NOMO-1 (cell line): ENCODE measurements around the gene SPG21.
"Not testable (repeated sequence)": the region's sequence is repeated elsewhere in the genome, so short reads cannot be mapped to it uniquely, and the experiment has no call there.

Experiments
- DNase-seq, 2 experiments: peaks; one replicate each; lab custom pipeline; 2025; ENCODE audit not compliant: unreplicated experiment in 2 of 2; lab: John Stamatoyannopoulos, UW

Gene SPG21

DNA sequence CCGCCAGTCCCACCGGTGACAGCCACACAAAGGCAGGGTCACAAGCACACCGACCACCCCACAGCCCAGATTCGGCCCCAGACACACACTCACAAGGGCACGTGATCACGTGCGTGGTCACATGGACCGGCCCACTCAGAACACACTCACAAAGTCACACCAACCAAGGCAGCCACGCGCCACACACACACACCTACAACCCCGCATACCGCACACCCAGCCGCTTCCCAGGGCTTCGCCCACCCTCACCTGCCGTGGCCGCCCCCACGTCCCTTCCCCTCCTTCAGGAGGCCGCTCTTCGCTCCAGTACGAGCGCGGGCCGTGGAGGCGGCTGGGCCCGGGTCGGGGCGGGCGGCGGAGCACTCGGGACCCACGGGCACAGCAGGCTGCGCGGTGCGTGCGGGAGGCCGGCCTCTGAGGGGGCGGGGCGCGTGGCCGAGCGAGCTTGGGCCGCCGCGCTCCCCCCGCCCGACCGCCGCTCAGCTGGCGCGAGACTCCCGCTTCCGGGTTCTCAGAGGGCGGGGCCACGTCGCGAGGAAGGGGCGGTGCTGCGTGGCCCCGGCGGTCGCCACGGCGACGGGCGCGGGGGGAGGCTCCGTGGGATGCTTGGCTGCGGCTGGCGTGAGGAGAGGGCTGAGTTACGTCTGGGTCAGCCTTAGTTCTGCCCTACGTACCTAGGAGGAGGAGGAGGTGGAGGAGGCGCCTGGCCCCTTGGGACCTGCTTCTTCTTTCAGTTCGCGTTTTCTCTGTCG lies at the start of gene SPG21:
TSS of gene SPG21 (minus strand) at position 499 of the 752 bp plus-strand sequence. CDS start 6,345 bp downstream, outside the sequence.
- peak; percentile 93 to 95 for DNase-seq

DNA sequence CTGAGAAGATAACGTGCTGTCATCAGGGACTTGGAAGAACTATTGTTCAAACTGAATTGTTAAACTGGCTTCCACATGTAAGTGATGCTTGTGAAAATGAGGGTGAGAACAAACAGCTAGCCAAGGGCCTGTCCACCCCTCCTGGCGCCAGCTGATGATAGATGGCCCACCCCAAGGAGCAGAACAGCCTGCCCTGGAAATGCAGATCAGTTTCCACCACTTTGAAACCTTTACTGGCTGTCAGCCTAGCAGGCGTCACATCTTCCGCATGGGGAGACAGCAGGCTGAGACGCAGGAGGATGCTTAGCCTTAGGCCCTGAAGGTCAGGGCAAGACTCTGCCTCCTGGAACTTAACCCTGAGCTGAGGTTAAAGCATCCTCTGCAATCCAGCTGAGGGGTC lies 49.1 kb upstream of the SPG21 start:
- no peak for DNase-seq

GRCh38 chr15:65038428-65038827 lies 48.7 kb upstream of the SPG21 start:
- DNase-seq: no peak

GRCh38 chr15:65037309-65037708 lies 47.6 kb upstream of the SPG21 start:
- no peak for DNase-seq

- no peak for DNase-seq
Measured at GRCh38 chr15:65034719-65035118, 45.0 kb upstream of the SPG21 start.

- DNase-seq: peak; percentile 27 to 77
Measured at GRCh38 chr15:65033659-65034269, 44.0 kb upstream of the SPG21 start.

- peak; percentile 53 to 62 for DNase-seq
Measured at GRCh38 chr15:65032801-65033537, 43.3 kb upstream of the SPG21 start.

- DNase-seq: no peak
Measured at GRCh38 chr15:65029736-65030208, 40.1 kb upstream of the SPG21 start.

GRCh38 chr15:65028921-65029735 lies 39.4 kb upstream of the SPG21 start, which contains the start of gene MTFMT:
Gene MTFMT, minus strand, starts transcription at chr15:65029639. Its CDS starts 26 bp downstream, at chr15:65029613.
- DNase-seq: peak; percentile 73 to 85

DNA sequence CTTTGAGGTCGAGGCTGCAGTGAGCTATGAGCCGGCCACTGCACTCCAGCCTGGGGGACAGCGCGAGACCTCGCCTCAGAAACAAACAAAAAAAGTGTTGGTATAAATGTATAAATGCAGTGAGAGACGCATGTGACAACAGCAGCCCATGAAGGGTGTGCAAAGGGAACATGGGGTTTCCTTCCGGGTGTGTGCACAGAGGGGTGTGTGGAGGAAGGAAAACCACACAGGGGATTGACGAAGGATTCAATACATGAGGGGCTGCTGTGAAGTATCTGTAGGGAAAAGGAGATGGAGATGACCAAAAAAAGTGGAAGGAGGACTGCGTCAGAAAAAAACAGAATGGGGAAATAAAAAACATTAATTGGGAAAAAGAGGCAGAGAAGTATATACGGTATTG lies 38.6 kb upstream of the SPG21 start:
- no peak for DNase-seq

- DNase-seq: no peak
Measured at GRCh38 chr15:65027593-65027992, 37.9 kb upstream of the SPG21 start.

DNA sequence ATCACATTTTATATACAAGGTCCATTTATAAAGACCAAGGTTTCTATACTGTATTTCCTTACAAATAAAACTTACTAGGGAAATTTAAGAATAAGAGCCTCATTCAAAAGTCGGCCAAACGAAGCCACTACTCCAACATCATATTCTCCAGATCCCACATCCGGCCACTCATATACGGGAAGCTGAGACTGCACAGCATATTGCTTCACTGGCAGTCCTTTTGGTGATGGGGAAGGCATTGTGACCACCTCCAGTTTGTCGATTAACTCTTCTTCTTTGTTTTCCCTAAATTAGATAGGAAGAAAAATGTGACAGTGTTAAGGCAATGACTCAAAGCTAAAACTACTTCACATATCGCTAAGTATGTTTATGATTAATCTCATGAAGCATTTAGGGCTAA lies 37.0 kb upstream of the SPG21 start:
- no peak for DNase-seq

- DNase-seq: no peak
Measured at GRCh38 chr15:65021488-65021887, 31.8 kb upstream of the SPG21 start.

GRCh38 chr15:65020419-65020818 lies 30.7 kb upstream of the SPG21 start:
- no peak for DNase-seq

- DNase-seq: not testable (repeated sequence)
Measured at GRCh38 chr15:65011198-65011597, 21.5 kb upstream of the SPG21 start.

GRCh38 chr15:65008983-65009382 lies 19.3 kb upstream of the SPG21 start:
- DNase-seq: peak; percentile 63 to 85

GRCh38 chr15:65006876-65007275 lies 17.2 kb upstream of the SPG21 start:
- no peak for DNase-seq

- DNase-seq: no peak
Measured at GRCh38 chr15:65004993-65005392, 15.3 kb upstream of the SPG21 start.

DNA sequence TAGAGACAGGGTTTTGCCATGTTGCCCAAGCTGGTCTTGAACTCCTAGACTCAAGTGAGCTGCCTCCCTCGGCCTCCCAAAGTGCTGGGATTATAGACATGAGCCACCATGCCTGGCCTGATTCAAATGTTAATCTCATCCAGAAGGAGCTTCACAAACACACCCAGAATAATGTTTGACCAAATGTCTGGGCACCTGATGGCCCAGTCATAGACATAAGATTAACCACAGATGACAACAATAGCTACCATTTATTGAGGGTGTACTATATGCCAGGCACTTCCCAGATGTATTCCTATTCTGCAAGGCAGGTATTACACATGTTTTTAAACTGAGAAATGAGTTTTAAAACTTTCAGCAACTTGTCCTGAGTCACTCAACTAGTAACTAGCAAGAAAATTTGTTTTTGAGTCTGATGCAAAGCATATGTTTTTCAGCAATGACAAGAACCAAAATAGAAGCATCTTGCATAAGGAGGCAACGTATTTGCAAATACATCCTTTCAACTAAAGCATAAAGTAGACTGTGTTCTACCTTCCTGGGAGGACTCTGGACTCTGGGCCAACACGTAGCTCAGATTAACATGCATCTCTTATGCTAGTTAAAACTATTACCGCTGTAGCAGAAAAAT lies 8.1 kb upstream of the SPG21 start:
- peak in 1 of 2 experiments; percentile 14 for DNase-seq

DNA sequence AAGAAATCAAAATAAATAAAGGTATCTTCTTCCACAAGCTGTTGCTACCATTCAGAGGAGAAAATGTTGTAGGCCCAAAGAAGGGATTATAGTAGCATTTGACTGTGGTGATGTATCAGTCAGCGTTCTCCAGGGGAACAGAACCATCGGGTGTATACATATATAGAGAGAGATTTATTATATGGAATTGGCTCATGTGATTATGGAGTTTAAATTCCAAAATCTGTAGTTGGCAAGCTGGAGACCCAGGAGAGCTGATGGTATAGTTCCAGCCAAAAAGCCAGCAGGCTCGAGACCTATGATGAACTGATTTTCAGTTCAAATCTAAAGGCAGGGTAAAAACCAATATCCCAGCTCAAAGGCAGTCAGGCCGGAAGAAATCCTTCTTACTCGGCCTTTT lies 7.4 kb upstream of the SPG21 start:
- no peak for DNase-seq
